HG02885 (cell line): ENCODE data around the gene SIK3.

Experiments
- ATAC-seq: cut with Tn5 transposase; IDR thresholded peaks from one replicate; pipeline ENCODE4 v1.9.1; 2021; ENCODE audit warnings: mild to moderate bottlenecking; ENCODE audit not compliant: unreplicated experiment, poor library complexity

SIK3 gene

DNA sequence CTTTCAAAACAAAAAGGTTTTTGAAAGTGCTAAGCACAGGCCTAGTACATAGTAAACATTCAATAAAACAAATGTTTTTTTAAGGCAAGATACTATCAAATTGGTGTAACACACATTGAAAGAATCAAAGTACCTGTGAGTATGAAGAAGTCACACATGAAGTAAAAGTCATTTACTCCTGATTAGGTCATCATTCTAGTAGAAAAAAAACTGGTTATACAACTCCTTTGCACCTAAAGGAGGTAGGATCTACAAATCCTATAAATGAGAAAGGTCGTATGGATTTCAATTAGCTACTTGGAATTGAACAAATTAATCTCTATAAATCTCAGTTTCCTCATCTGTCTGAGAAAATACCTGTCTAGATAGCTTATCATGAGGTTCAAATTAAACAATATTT is 80.8 kb downstream of the SIK3 start:
- ATAC-seq, result no peak

- no peak for ATAC-seq
These were observed 81.5 kb downstream of the SIK3 start for GRCh38 chr11:117016747-117017146.

DNA sequence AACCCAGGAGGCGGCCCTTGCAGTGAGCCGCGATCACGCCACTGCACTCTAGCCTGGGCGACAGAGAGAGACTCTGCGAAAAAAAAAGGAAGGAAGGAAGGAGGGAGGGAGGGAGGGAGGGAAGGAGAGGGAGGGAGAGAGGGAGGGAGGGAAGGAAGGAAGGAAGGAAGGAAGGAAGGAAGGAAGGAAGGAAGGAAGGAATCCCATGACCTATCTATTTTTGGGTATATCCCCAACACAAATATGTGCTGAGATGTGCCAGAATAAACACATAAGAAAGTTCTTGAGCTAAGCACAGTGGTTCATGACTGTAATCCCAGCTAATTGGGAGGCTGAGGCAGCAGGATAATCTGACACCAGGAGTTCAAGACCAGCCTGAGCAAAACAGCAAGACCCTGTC is 82.0 kb downstream of the SIK3 start:
- no peak for ATAC-seq

DNA sequence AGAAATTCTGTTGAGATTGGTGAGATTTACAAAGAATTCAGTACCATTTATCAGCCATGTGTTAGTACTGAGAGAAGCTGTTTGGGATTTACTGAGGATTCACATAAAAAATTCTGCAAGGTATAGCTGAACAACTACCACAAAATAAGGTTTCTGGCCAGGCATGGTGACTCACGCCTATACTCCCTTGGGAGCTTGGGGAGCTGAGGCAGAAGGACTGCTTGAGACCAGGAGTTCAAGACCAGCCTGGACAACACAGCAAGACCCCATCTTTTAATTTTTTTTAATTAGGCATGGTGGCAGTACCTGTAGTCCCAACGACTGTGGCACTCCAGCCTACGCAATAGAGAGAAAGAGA is 86.7 kb downstream of the SIK3 start:
- ATAC-seq, result no peak

- ATAC-seq, result no peak
These were observed 87.3 kb downstream of the SIK3 start for GRCh38 chr11:117010808-117011540.

GRCh38 chr11:117009905-117010605 is 88.2 kb downstream of the SIK3 start:
- ATAC-seq, result no peak

DNA sequence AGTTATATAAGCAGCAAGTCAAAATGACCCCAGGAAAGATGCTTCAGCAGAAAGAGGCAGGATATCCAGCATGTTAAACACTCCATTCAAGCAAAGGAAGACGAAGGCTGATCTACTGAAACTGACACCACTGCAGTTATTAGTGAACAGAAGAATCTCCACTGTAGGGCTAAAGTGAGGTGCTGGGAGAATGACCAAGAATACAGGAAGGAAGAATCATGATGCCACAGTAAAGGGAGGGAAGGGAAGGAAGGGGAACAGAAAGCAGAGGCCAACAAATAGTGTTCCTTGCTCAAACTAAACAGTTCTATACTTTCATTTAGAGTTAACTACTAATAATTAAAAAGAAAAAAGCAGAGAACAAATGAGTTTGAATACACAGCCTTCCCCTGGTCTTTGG is 92.5 kb downstream of the SIK3 start:
- no peak for ATAC-seq

DNA sequence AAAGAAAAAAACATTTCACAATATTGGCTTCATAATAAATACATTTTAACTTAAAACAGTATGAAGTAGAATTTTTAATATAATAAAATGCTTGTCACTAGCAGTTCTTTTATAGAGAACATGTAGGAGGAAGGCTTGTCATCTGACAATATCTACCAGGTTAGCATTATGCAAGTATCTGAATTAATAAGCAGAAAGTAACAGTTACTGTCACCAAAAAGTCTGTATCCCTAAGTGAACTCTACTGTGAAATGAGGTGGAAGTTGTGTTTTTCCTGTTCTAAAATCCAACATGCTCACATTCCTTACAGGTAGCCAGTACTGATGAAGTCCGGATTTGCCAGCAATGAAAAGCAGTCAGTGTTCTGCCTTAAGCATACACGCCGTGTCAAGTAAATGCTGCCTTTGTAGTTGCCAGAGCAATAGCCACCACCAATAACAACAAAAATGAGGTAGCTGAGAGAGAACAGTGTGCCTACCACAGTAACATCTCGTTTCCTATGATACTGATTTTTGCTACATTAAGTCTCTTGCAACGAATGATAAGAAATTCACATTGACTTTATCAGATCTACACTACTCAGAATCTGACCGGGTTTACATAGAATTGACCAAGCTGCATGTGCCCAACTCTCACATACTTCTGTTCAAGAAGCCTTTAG is 95.5 kb downstream of the SIK3 start:
- ATAC-seq, result no peak

DNA sequence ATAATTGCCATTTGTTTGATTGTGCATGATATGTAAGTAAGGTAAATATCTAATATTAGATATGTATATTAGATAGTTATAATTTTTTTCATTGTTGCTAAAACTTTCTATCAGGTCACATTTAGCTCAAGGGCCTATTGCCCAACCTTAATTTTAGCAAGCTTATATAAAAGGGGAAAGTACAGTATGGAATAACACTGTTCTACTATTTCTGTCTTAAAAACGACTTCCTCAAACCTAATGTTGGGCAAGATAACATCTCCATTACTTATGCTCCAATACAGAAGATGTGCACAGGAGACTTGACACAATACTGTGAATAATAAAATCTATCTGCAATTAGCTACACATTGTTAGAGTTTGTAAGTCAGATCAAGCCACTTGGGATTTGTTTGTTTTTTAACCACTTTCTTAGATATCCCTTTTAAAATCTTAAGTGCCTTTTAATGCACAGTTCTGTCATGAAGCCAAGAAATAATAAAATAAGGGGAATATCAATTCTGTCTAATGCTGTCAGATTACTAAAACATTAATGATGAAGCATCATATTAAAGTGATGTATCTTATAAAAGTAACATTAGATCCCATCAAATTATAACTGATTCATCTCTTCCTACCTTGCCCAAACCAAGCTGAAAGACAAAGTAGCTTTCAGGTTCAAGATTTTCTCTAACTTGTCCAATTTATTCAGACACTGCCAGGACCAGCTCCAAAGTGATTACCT is 98.1 kb downstream of the SIK3 start:
- ATAC-seq, result no peak

GRCh38 chr11:116997071-116997470 is 101.2 kb downstream of the SIK3 start:
- ATAC-seq, result no peak

DNA sequence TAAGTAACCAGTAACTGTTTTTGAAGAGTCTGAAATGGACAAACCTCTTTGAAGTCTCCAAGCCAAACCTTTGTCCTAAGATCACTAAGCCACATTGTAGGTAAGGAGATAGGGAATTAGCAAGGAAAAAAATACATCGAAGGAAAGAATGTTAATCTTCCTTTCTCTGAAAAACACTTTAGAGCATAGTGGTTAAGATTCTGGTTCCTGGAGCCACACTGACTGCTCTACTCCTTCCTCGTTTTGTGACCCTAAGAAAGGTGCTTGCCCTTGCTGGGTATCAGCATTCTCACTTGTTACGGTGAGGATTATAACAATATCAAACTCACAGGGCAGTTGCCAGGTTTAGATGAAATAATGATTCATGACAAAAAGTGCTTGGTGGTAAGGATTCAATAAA is 104.0 kb downstream of the SIK3 start:
- ATAC-seq, result no peak

DNA sequence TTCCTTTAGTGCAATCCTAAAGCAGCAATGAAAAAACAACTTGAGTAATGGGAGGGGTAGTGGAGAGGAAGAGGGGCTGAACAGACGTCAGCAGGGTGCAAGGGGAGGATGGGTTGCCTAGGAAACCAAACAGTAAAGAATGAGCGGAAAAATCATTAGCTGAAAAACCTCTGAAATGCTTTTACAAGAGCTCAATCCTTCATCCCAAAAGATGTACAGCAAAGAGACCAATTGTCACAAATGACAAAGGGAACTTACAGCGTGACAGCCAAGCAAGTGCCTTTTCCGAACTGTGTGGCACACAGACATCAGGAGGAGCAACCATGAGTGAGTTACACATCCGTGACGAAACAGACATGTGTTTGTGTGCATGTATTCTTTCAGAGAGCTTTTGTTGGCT is 104.6 kb downstream of the SIK3 start:
- no peak for ATAC-seq

GRCh38 chr11:116991491-116991890 is 106.7 kb downstream of the SIK3 start:
- ATAC-seq, result no peak

DNA sequence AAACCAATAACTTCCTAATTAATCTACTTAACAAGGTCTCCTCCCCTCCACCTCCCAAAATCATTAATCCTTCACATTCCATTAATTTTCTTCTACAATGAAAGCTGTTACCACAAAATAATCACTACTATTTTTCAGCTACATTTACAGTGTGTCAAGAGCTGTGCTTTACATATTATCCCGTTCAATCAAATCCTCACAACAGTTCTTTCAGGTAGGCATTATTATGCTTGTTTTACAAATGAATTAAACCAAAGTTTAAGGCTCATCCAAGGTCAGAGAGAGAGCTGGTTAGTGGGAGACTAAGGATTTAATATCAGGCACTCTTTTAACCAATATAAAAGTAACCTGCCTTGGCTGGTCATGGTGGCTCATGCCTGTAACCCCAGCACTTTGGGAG is 107.4 kb downstream of the SIK3 start:
- no peak for ATAC-seq

DNA sequence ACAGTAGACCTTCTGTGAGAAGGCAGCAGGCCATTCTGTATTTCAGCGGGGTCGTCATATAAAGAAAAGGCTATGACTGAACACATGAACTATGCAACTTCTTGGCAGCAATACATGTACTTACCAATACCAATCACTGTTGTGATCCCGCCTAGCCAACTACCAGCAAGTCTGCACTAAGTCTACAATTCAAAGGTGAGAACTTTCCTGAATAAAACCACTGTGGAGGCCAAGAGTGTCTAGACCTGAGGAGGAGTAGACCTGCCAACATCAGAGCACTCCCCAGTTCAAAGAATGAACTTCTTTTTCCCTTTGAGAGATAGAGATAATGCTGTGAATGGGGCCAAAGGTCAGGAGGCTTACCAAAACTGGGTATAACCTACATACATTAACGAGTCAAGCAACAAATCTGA is 108.2 kb downstream of the SIK3 start:
- no peak for ATAC-seq

GRCh38 chr11:116989184-116989583 is 109.0 kb downstream of the SIK3 start:
- no peak for ATAC-seq

GRCh38 chr11:116986521-116987105 is 111.6 kb downstream of the SIK3 start:
- no peak for ATAC-seq

DNA sequence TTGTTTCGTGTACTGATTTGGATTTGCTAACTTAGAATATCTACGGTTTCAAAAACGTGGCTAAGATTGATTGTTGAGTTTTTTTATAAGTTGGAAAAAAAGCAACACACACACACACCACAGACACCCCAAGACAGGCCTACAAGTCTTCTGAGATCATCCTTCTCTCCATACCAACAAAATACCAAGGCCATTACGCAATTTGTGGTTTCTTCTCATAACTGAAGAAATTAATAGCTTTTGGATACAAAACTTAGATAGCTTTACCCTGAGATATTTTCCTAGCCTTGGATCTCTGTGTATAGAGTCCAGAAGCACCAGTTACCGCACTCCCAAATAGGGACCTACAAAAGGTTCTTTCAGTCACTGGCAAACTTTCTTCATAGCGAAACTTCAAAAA is 113.6 kb downstream of the SIK3 start:
- ATAC-seq, result no peak

DNA sequence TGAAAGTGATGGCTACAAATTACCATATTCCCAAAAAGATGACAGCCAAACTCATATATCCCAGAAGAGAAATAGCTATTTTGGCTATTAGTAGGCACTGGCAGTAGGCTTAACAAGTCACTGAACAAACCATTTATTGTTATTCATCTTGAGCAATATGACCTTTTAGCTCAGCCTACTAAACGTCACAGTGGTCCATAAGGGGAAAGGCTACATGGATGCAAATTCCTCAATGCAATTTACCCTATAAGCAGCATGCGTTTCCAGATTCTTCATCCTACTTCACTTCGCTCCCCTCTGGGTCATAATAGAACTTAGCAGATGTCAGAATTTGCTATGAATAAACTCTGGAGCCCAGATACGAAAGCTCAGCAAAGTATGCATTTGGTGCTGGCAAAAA is 114.0 kb downstream of the SIK3 start:
- ATAC-seq, result no peak

DNA sequence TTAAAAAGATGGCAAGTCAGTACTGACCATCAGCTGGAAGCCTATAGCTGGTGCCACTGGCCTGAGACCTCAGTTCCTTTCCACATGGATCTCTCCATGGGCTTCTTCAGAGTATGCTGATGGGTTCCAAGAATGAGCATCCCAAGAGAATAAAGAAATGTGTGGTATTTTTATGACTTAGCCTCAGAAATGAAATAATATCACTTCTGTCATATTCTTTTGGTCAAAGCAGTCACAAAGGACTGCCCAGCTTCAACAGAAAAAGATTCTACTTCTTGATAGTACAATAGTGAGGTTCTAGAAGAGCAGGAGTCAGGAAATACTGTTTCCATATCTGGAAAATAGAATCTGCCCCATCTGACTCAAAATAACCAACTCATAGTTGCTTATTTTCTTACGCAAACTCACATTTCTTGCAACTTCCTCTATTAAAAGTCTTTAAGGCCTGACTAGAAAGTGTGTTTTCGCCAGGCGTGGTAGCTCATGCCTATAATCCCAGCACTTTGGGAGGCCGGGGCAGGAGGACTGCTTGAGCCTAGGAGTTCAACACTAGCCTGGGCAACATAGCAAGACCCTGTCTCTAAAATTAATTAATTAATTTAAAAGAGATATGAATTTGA is 116.9 kb downstream of the SIK3 start:
- ATAC-seq, result no peak
